AG08396 (cell line): ENCODE measurements around the gene FOLR3.
"Not testable (repeated sequence)": the region's sequence is repeated elsewhere in the genome, so short reads cannot be mapped to it uniquely, and the experiment has no call there.

Experiments used
- DNase-seq: peaks from one replicate; pipeline ENCODE4 v3.0.0; 2012; ENCODE audit warnings: low spot score, mixed read lengths

Gene FOLR3

GRCh38 chr11:72135473-72135872, at the start of gene FOLR3:
FOLR3 (plus strand) TSS chr11:72135725; CDS start chr11:72135953, 228 bp downstream.
- not testable (repeated sequence) for DNase-seq

- no peak for DNase-seq
Measured at GRCh38 chr11:72088076-72088808, 47.3 kb upstream of the FOLR3 start.

GRCh38 chr11:72091292-72091691, 44.2 kb upstream of the FOLR3 start:
- peak; percentile 76 for DNase-seq

- DNase-seq, result no peak
Measured at GRCh38 chr11:72098741-72099140, 36.8 kb upstream of the FOLR3 start.

GRCh38 chr11:72100009-72100408, 35.5 kb upstream of the FOLR3 start:
- no peak for DNase-seq

- no peak for DNase-seq
Measured at GRCh38 chr11:72100462-72100861, 35.1 kb upstream of the FOLR3 start.

GRCh38 chr11:72102162-72102561, 33.4 kb upstream of the FOLR3 start:
- DNase-seq, result no peak

- no peak for DNase-seq
Measured at GRCh38 chr11:72102631-72102945, 32.9 kb upstream of the FOLR3 start.

GRCh38 chr11:72102946-72103753, 32.4 kb upstream of the FOLR3 start, which contains the start of gene LAMTOR1:
LAMTOR1 (minus strand) TSS chr11:72103297; CDS start chr11:72103224, 73 bp downstream.
- DNase-seq, result peak; percentile 96

- DNase-seq, result no peak
Measured at GRCh38 chr11:72103754-72104167, 31.8 kb upstream of the FOLR3 start.

- no peak for DNase-seq
Measured at GRCh38 chr11:72105888-72106287, 29.6 kb upstream of the FOLR3 start, which contains the start of gene TOMT. TOMT (plus strand) TSS chr11:72105924; CDS start chr11:72105952, 28 bp downstream.

- DNase-seq, result no peak
Measured at GRCh38 chr11:72111300-72112142, 24.0 kb upstream of the FOLR3 start.

- DNase-seq, result peak; percentile 90
Measured at GRCh38 chr11:72112143-72112977, 23.2 kb upstream of the FOLR3 start, which contains the start of gene ANAPC15. ANAPC15 (minus strand) TSS chr11:72112695; CDS start chr11:72111276, 1,419 bp downstream.

- DNase-seq, result no peak
Measured at GRCh38 chr11:72112978-72113808, 22.3 kb upstream of the FOLR3 start.

- DNase-seq, result no peak
Measured at GRCh38 chr11:72114570-72114969, 21.0 kb upstream of the FOLR3 start.

GRCh38 chr11:72116019-72116755, 19.3 kb upstream of the FOLR3 start:
- no peak for DNase-seq

GRCh38 chr11:72119198-72119597, 16.3 kb upstream of the FOLR3 start:
- DNase-seq, result no peak

GRCh38 chr11:72120930-72121329, 14.6 kb upstream of the FOLR3 start:
- no peak for DNase-seq

- no peak for DNase-seq
Measured at GRCh38 chr11:72122607-72123006, 12.9 kb upstream of the FOLR3 start.
